A673 (cell line): ENCODE results near the gene HS1BP3.

Source experiments
- EZH2 ChIP-seq: fragments of 200-600 bp; sonication (generic); IDR thresholded peaks from 2 replicates; pipeline ENCODE4 v1.6.1; 2017; ENCODE audit warnings: borderline replicate concordance, low read depth, mild to moderate bottlenecking, mixed read lengths, antibody characterized with exemption, low read length; ENCODE audit not compliant: poor library complexity, severe bottlenecking
- TF ChIP-seq, protein P1 (sequence below): fragments of 300-800, 200-600 bp; sonication (generic); conservative IDR thresholded peaks from 2 replicates; pipeline ENCODE4 v1.5.1; 2017; ENCODE audit warnings: low read depth, mild to moderate bottlenecking, antibody characterized with exemption, low read length, moderate library complexity, mixed read lengths

DNA sequence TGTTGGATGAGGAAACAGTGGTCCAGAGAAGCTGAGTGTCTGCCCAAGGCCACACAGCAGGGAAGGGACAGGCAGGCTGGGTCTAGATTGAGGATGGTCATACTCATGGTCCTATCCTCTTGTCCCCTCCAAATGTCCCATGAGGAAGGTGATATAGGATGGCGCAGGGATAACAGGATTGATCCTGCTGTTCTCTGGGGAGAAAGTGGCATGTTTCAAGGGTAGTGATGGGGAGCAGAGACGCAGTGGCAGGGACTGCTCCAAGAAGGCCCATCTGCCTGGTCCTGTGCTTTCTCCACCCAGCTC, 24.6 kb downstream of the HS1BP3 start:
- TF ChIP-seq, protein P1, sequence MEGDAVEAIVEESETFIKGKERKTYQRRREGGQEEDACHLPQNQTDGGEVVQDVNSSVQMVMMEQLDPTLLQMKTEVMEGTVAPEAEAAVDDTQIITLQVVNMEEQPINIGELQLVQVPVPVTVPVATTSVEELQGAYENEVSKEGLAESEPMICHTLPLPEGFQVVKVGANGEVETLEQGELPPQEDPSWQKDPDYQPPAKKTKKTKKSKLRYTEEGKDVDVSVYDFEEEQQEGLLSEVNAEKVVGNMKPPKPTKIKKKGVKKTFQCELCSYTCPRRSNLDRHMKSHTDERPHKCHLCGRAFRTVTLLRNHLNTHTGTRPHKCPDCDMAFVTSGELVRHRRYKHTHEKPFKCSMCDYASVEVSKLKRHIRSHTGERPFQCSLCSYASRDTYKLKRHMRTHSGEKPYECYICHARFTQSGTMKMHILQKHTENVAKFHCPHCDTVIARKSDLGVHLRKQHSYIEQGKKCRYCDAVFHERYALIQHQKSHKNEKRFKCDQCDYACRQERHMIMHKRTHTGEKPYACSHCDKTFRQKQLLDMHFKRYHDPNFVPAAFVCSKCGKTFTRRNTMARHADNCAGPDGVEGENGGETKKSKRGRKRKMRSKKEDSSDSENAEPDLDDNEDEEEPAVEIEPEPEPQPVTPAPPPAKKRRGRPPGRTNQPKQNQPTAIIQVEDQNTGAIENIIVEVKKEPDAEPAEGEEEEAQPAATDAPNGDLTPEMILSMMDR, result no peak
- no peak for TF ChIP-seq EZH2
